ENCODE data around the gene CABP7.

Gene CABP7

GRCh38 chr22:29700900-29701154, 19.0 kb upstream of the CABP7 start:
- Histone ChIP-seq H4K20me1 (ENCODE audit: insufficient read depth, low read length) (no peaks in the 10 kb centered on the region), H2AFZ (ENCODE audit: low read depth, low read length) (no peak overlapping the region), H3K4me1 (ENCODE audit: insufficient read depth, low read length) (no peaks in the 10 kb centered on the region), H3K27me3 (ENCODE audit: insufficient read depth, low read length, poor library complexity) (no peaks in the 10 kb centered on the region), H3K79me2 (ENCODE audit: insufficient read depth, low read length) (no peaks in the 10 kb centered on the region), H3K9me3 (ENCODE audit: insufficient read depth, low read length, severe bottlenecking) (no peaks in the 10 kb centered on the region), H3K4me3 (ENCODE audit: low read depth in 1 of 2, low read length in 2 of 2) (no peak overlapping the region), H3K9ac (ENCODE audit: low read depth, low read length) (no peak overlapping the region), H3K27ac (ENCODE audit: low read length) (no peak overlapping the region), H3K36me3 (ENCODE audit: insufficient read depth, low read length) (peaks cover 23% of the 10 kb centered on the region), H3K4me2 (ENCODE audit: insufficient read depth, low read length) (no peak overlapping the region)
- TF ChIP-seq EZH2 (IDR thresholded peaks at IDR 0.05; ENCODE audit: borderline replicate concordance, low read depth, low read length, severe bottlenecking), result no peak
- no peak for TF ChIP-seq CTCF (IDR thresholded peaks at IDR 0.05; ENCODE audit: borderline replicate concordance, extremely low read depth, low read length, poor library complexity, severe bottlenecking)
- no peak for ATAC-seq (ENCODE audit: insufficient read depth, low read depth)
- no peak for DNase-seq

GRCh38 chr22:29701155-29701999, 18.4 kb upstream of the CABP7 start:
- H3K27ac ChIP-seq (ENCODE audit: low read length), result no peak overlapping the region
- H3K9ac ChIP-seq (ENCODE audit: low read depth, low read length), result no peak overlapping the region
- H3K36me3 ChIP-seq (ENCODE audit: insufficient read depth, low read length), result peaks cover 19% of the 10 kb centered on the region
- H2AFZ ChIP-seq (ENCODE audit: low read depth, low read length), result no peak overlapping the region
- no peaks in the 10 kb centered on the region for H3K9me3 ChIP-seq (ENCODE audit: insufficient read depth, low read length, severe bottlenecking)
- H4K20me1 ChIP-seq (ENCODE audit: insufficient read depth, low read length), result no peaks in the 10 kb centered on the region
- no peaks in the 10 kb centered on the region for H3K79me2 ChIP-seq (ENCODE audit: insufficient read depth, low read length)
- no peak for DNase-seq
- ATAC-seq (ENCODE audit: insufficient read depth, low read depth), result 0 out of 3 replicates have a peak, but pooled peaks have one; percentile 20
- H3K4me2 ChIP-seq (ENCODE audit: insufficient read depth, low read length), result no peak overlapping the region
- H3K4me3 ChIP-seq (ENCODE audit: low read depth in 1 of 2, low read length in 2 of 2), result no peak overlapping the region
- no peaks in the 10 kb centered on the region for H3K27me3 ChIP-seq (ENCODE audit: insufficient read depth, low read length, poor library complexity)
- TF ChIP-seq EZH2 (IDR thresholded peaks at IDR 0.05; ENCODE audit: borderline replicate concordance, low read depth, low read length, severe bottlenecking) (no peak), CTCF (IDR thresholded peaks at IDR 0.05; ENCODE audit: borderline replicate concordance, extremely low read depth, low read length, poor library complexity, severe bottlenecking) (no peak)
- no peaks in the 10 kb centered on the region for H3K4me1 ChIP-seq (ENCODE audit: insufficient read depth, low read length)

- Histone ChIP-seq H3K9ac (ENCODE audit: low read depth, low read length) (no peak overlapping the region), H4K20me1 (ENCODE audit: insufficient read depth, low read length) (no peaks in the 10 kb centered on the region), H3K79me2 (ENCODE audit: insufficient read depth, low read length) (no peaks in the 10 kb centered on the region), H3K27ac (ENCODE audit: low read length) (no peak overlapping the region), H3K36me3 (ENCODE audit: insufficient read depth, low read length) (peaks cover 12% of the 10 kb centered on the region), H3K4me1 (ENCODE audit: insufficient read depth, low read length) (no peaks in the 10 kb centered on the region), H3K4me3 (ENCODE audit: low read depth in 1 of 2, low read length in 2 of 2) (no peak overlapping the region), H3K4me2 (ENCODE audit: insufficient read depth, low read length) (no peak overlapping the region), H3K9me3 (ENCODE audit: insufficient read depth, low read length, severe bottlenecking) (no peaks in the 10 kb centered on the region), H3K27me3 (ENCODE audit: insufficient read depth, low read length, poor library complexity) (no peaks in the 10 kb centered on the region), H2AFZ (ENCODE audit: low read depth, low read length) (no peak overlapping the region)
- no peak for TF ChIP-seq CTCF (IDR thresholded peaks at IDR 0.05; ENCODE audit: borderline replicate concordance, extremely low read depth, low read length, poor library complexity, severe bottlenecking)
- TF ChIP-seq EZH2 (IDR thresholded peaks at IDR 0.05; ENCODE audit: borderline replicate concordance, low read depth, low read length, severe bottlenecking), result no peak
- ATAC-seq (ENCODE audit: insufficient read depth, low read depth) (peak; percentile 32; the same call in 1 of the 3 replicates), DNase-seq (no peak)
These were observed 17.5 kb upstream of the CABP7 start for GRCh38 chr22:29702000-29702930.
